K562 (cell line): Measurements from ENCODE around the gene DIS3L2. TPM values are rescaled to one million over a fixed set of nuclear protein-coding genes. Genes with fewer than 3 reads are reported as not detected.

Experiments
- ATAC-seq: fragments of 200-7000 bp; cut with Tn5 transposase; 3 replicates; pipeline ENCODE4 v1.9.1; 2020; ENCODE audit warnings: moderate library complexity
- BruUV-seq: library from RNA; stranded (reverse); fragments of 400-500 nt; replicated peaks from 2 replicates; lab custom pipeline; 2021; lab: Mats Ljungman, UMichigan
- CTCF ChIA-PET: fragments of 300-600 bp; formaldehyde crosslinking; extraction: SDS; loops from one replicate; lab custom pipeline; 2021; ENCODE audit warnings: low intra/inter-chr PET ratio; lab: Yijun Ruan, JAX
- POLR2A ChIA-PET: fragments of 300-600, 350-650 bp; sonication (Branson Sonifier 250); formaldehyde crosslinking; extraction: SDS; loops from one replicate; lab custom pipeline; 2021; ENCODE audit warnings: antibody characterized with exemption, inconsistent platforms; lab: Yijun Ruan, JAX
- DNase-seq, 4 experiments: peaks; one replicate each; pipeline versions ENCODE4 v3.0.0 to v3.0.0-alpha.2; 2011 to 2018; ENCODE audit warnings: low spot score in 3 of 4, mixed read lengths in 3 of 4; ENCODE audit errors: extremely low read depth in 1 of 4
- FAIRE-seq: peaks from 2 replicates; lab custom pipeline; 2011; peaks lifted over from hg19 to GRCh38; lab: Jason Lieb, UNC
- H2AFZ ChIP-seq: 2 replicates; pipeline ENCODE4 v1.6.0; 2011; ENCODE audit warnings: low read depth, low read length, control low read depth, inconsistent platforms
- H3K27ac ChIP-seq: fragments of 200-600 bp; 3 replicates; pipeline ENCODE4 v1.8.0; 2011; ENCODE audit warnings: low read depth, mild to moderate bottlenecking, control low read depth, inconsistent platforms, low read length, moderate library complexity, mixed read lengths; ENCODE audit errors: extremely low read depth
- H3K27me3 ChIP-seq, 2 experiments: fragments of 300-600 bp in 1 of 2; 2 replicates in 1 of 2; 3 replicates in 1 of 2; pipeline versions ENCODE4 v1.6.0 to v1.8.0; 2011; ENCODE audit warnings: inconsistent platforms in 2 of 2, low read length in 2 of 2, mild to moderate bottlenecking in 1 of 2, mixed read lengths in 1 of 2, moderate library complexity in 1 of 2; ENCODE audit not compliant: control insufficient read depth in 2 of 2, insufficient read depth in 2 of 2
- H3K36me3 ChIP-seq: fragments of 300-600 bp; 3 replicates; pipeline ENCODE4 v1.8.0; 2011; ENCODE audit warnings: mild to moderate bottlenecking, low read length, inconsistent platforms; ENCODE audit not compliant: control insufficient read depth, insufficient read depth
- H3K4me1 ChIP-seq, 2 experiments: fragments of 200-600 bp in 1 of 2; replicated peaks in 1 of 2; 2 replicates in 1 of 2; 3 replicates in 1 of 2; pipeline versions ENCODE4 v1.5.1 to v1.8.0; 2011; ENCODE audit warnings: inconsistent platforms in 2 of 2, low read length in 2 of 2, mild to moderate bottlenecking in 1 of 2, mixed read lengths in 1 of 2, moderate library complexity in 1 of 2; ENCODE audit not compliant: control insufficient read depth in 2 of 2, insufficient read depth in 2 of 2
- H3K4me2 ChIP-seq: 2 replicates; pipeline ENCODE4 v1.6.1; 2011; ENCODE audit warnings: low read length, control low read depth, inconsistent platforms, mixed read lengths; ENCODE audit not compliant: insufficient read depth
- H3K4me3 ChIP-seq: fragments of 200-600 bp; sonication (generic), shearing (Covaris generic); 2 replicates; pipeline ENCODE4 v1.5.1; 2016; ENCODE audit warnings: control low read depth, inconsistent platforms
- H3K79me2 ChIP-seq: fragments of 200-600 bp; 3 replicates; pipeline ENCODE4 v1.8.0; 2011; ENCODE audit warnings: low read length, inconsistent platforms; ENCODE audit not compliant: control insufficient read depth, insufficient read depth
- H3K9ac ChIP-seq, 2 experiments: 2 replicates each; pipeline versions ENCODE4 v1.6.0 to v1.6.1; 2011; ENCODE audit warnings: low read depth in 2 of 2, low read length in 2 of 2, control low read depth in 1 of 2, inconsistent platforms in 1 of 2, mild to moderate bottlenecking in 1 of 2, mixed read lengths in 1 of 2; ENCODE audit not compliant: insufficient read depth in 1 of 2
- H3K9me1 ChIP-seq: one replicate; pipeline ENCODE4 v1.6.0; 2011; ENCODE audit warnings: inconsistent platforms, mild to moderate bottlenecking, low read length, moderate library complexity; ENCODE audit not compliant: control insufficient read depth, insufficient read depth
- H3K9me3 ChIP-seq: replicated peaks from 2 replicates; pipeline ENCODE4 v1.5.1; 2011; ENCODE audit warnings: low read depth, low read length, inconsistent platforms; ENCODE audit not compliant: control insufficient read depth, insufficient read depth
- H4K20me1 ChIP-seq: replicated peaks from 2 replicates; pipeline ENCODE4 v1.6.1; 2011; ENCODE audit warnings: low read length, inconsistent platforms, mixed read lengths; ENCODE audit not compliant: control insufficient read depth, insufficient read depth
- SP2 ChIP-seq: IDR thresholded peaks from 2 replicates; pipeline ENCODE4 v1.6.1; 2011; ENCODE audit warnings: mild to moderate bottlenecking, low read depth, low read length, moderate library complexity; ENCODE audit not compliant: poor library complexity, severe bottlenecking; ENCODE audit errors: extremely low read depth
- ZNF561 ChIP-seq: fragments of 450-650 bp; formaldehyde crosslinking; conservative IDR thresholded peaks from 2 replicates; pipeline ENCODE4 v1.4.0; 2020; ENCODE audit warnings: mild to moderate bottlenecking, moderate library complexity
- ZNF778 ChIP-seq: fragments of 450-650 bp; formaldehyde crosslinking; IDR thresholded peaks from 2 replicates; pipeline ENCODE4 v1.4.0; 2020; ENCODE audit warnings: mild to moderate bottlenecking, moderate library complexity
- WGBS: fragments of 100-300 bp; shearing (Covaris generic); methylation state at CpG from one replicate; pipeline ENCODE4 v1.1.6; 2016; ENCODE audit warnings: low coverage, mixed read lengths; ENCODE audit not compliant: insufficient coverage; ENCODE audit errors: missing lambda C conversion rate; 5-methylcytosine and 5-hydroxymethylcytosine counted together
- in situ Hi-C: fragments of 300-500 bp; cut with MboI; formaldehyde crosslinking; loops from 4 replicates; pipeline ENCODE4 v1.15.0; 2018; ENCODE audit warnings: inconsistent platforms, mixed read lengths
- intact Hi-C: fragments of 100-400 bp; cut with micrococcal nuclease; formaldehyde crosslinking; loops from 2 replicates; pipeline ENCODE4 v1.14.2; 2022
- polyA plus RNA-seq, 8 experiments: library from polyadenylated mRNA; depleted of rRNA in 4 of 8; stranded (reverse) in 5 of 8; unstranded in 3 of 8; fragments of >200 nt; fragmentation: Nextera tagmentation in 2 of 8; fragmentation: Illumina TruSeq in 1 of 8; extraction: Ambion mirVana in 2 of 8; extraction: Trizol in 1 of 8; gene quantifications; 2 replicates each; pipeline versions ENCODE4 v1.2.1 to v1.2.3, GENCODE V29; 2011 to 2014; ENCODE audit warnings: inconsistent platforms in 1 of 8, missing spikeins in 1 of 8
- total RNA-seq, 7 experiments: library from RNA; depleted of rRNA in 6 of 7; stranded (reverse); fragments of >200 nt in 6 of 7; fragmentation: Illumina TruSeq in 2 of 7; extraction: Trizol in 2 of 7; gene quantifications; 2 replicates each; pipeline versions ENCODE4 v1.2.1 to v1.2.3, GENCODE V29; 2011 to 2021; ENCODE audit warnings: low replicate concordance in 1 of 7
- TF ChIP-seq, protein P1 (sequence below), 3 experiments: IDR thresholded peaks in 2 of 3; conservative IDR thresholded peaks in 1 of 3; 2 replicates each; pipeline ENCODE4 v1.5.1; 2011 to 2012; ENCODE audit warnings: low read length in 3 of 3, mild to moderate bottlenecking in 3 of 3, control low read depth in 2 of 3, improper control_type of control experiment in 1 of 3, inconsistent platforms in 1 of 3, low read depth in 1 of 3, mixed read lengths in 1 of 3, moderate library complexity in 1 of 3; ENCODE audit not compliant: insufficient read depth in 2 of 3

DIS3L2 gene
- total and polyA plus RNA-seq, 9 of the 15 experiments (the other 6 are each of a cell fraction or from before 2014, with no cell fraction given) = 1.5 to 19.2 (median 11.2) TPM

- TF ChIP-seq ZNF561 (CRISPR knock-in tag) (no peak), ZNF778 (CRISPR knock-in tag) (no peak)
Measured at GRCh38 chr2:232029346-232029745, 67.8 kb downstream of the DIS3L2 start (continued).

DNA sequence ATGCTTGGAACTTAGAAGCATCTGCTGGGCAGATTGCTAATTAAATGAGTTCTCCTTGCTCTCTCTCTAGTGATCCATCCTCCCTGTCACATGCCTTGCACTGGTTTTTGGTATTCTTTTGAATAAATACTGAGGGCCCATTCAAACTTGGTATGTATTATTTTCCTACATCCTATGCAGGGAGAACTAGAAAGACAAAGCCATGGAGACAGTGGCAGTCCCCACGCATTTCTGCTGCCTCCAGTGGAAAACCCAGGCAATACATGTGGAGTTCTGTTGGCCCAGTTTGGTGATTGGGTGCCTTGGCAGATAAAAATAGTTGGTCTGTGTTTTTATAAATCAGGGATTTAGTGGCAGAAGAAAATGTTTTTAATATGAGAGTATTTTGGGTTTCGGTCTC lies 68.7 kb downstream of the DIS3L2 start:
- Histone ChIP-seq H4K20me1 (no peaks in the 10 kb centered on the region), H3K9ac (no peak overlapping the region), H3K27me3 (no peaks in the 10 kb centered on the region), H3K9me1 (no peaks in the 10 kb centered on the region), H3K79me2 (no peaks in the 10 kb centered on the region), H3K4me1 (no peaks in the 10 kb centered on the region), H3K27ac (no peak overlapping the region), H3K4me3 (no peak overlapping the region)
- FAIRE-seq (peak; percentile 26), ATAC-seq (0 out of 3 replicates have a peak, but pooled peaks have one; percentile 52), DNase-seq (peak in 1 of 4 experiments; percentile 8)
- BruUV-seq = no TSS peak
- intact Hi-C loops (no loop called here), in situ Hi-C loops (no loop called here)
- POLR2A ChIA-PET = no interaction called here
- TF ChIP-seq SP2 = no peak
- TF ChIP-seq, protein P1, sequence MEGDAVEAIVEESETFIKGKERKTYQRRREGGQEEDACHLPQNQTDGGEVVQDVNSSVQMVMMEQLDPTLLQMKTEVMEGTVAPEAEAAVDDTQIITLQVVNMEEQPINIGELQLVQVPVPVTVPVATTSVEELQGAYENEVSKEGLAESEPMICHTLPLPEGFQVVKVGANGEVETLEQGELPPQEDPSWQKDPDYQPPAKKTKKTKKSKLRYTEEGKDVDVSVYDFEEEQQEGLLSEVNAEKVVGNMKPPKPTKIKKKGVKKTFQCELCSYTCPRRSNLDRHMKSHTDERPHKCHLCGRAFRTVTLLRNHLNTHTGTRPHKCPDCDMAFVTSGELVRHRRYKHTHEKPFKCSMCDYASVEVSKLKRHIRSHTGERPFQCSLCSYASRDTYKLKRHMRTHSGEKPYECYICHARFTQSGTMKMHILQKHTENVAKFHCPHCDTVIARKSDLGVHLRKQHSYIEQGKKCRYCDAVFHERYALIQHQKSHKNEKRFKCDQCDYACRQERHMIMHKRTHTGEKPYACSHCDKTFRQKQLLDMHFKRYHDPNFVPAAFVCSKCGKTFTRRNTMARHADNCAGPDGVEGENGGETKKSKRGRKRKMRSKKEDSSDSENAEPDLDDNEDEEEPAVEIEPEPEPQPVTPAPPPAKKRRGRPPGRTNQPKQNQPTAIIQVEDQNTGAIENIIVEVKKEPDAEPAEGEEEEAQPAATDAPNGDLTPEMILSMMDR (IDR thresholded peaks at IDR 0.05 in 2 of 3, conservative IDR thresholded peaks at IDR 0.05 in 1 of 3; ENCODE audit: insufficient read depth in 2 of 3, low read depth in 1 of 3, low read length in 3 of 3) = peak; percentile 25 to 27 (median 26); a peak in 3 of 6 replicates
- TF ChIP-seq, all 486 proteins: peak for 1
- 82% methylated on average over 2 of the region's 2 CpGs for WGBS
- Histone ChIP-seq H3K4me2 (no peak overlapping the region), H2AFZ (no peak overlapping the region), H3K36me3 (peaks cover 17% of the 10 kb centered on the region; the same call in 1 of the 3 replicates), H3K9me3 (no peaks in the 10 kb centered on the region)
- CTCF ChIA-PET = no interaction called here
